ENCODE results near the gene TUBA8.
A peak's percentile ranks its signal among the peaks of the same experiment; 100 is the strongest.
"Not testable (repeated sequence)": the region's sequence is repeated elsewhere in the genome, so short reads cannot be mapped to it uniquely, and the experiment has no call there.

Gene TUBA8

GRCh38 chr22:18110194-18110953, at the start of gene TUBA8:
TUBA8 (plus strand) TSS chr22:18110809; CDS start chr22:18110866, 57 bp downstream.
- DNase-seq (ENCODE audit: low spot score), result no peak

- DNase-seq (ENCODE audit: low spot score), result no peak
Observed at GRCh38 chr22:18062421-18062820, 48.2 kb upstream of the TUBA8 start.

GRCh38 chr22:18063306-18063705, 47.3 kb upstream of the TUBA8 start:
- no peak for DNase-seq (ENCODE audit: low spot score)

GRCh38 chr22:18063715-18064114, 46.9 kb upstream of the TUBA8 start:
- not testable (repeated sequence) for DNase-seq (ENCODE audit: low spot score)

GRCh38 chr22:18064636-18065035, 46.0 kb upstream of the TUBA8 start:
- DNase-seq (ENCODE audit: low spot score), result no peak

- DNase-seq (ENCODE audit: low spot score), result no peak
Observed at GRCh38 chr22:18065256-18065655, 45.4 kb upstream of the TUBA8 start.

GRCh38 chr22:18066181-18066859, 44.3 kb upstream of the TUBA8 start:
- no peak for DNase-seq (ENCODE audit: low spot score)

GRCh38 chr22:18067121-18067520, 43.5 kb upstream of the TUBA8 start:
- DNase-seq (ENCODE audit: low spot score), result no peak

- DNase-seq (ENCODE audit: low spot score), result no peak
Observed at GRCh38 chr22:18067548-18068341, 42.9 kb upstream of the TUBA8 start.

GRCh38 chr22:18068381-18068988, 42.1 kb upstream of the TUBA8 start:
- DNase-seq (ENCODE audit: low spot score), result no peak

GRCh38 chr22:18069041-18069440, 41.6 kb upstream of the TUBA8 start:
- no peak for DNase-seq (ENCODE audit: low spot score)

GRCh38 chr22:18070041-18070440, 40.6 kb upstream of the TUBA8 start:
- no peak for DNase-seq (ENCODE audit: low spot score)

- no peak for DNase-seq (ENCODE audit: low spot score)
Observed at GRCh38 chr22:18070556-18071306, 39.9 kb upstream of the TUBA8 start.

- not testable (repeated sequence) for DNase-seq (ENCODE audit: low spot score)
Observed at GRCh38 chr22:18071307-18071967, 39.2 kb upstream of the TUBA8 start.

GRCh38 chr22:18071968-18072310, 38.7 kb upstream of the TUBA8 start:
- no peak for DNase-seq (ENCODE audit: low spot score)

GRCh38 chr22:18073467-18073866, 37.1 kb upstream of the TUBA8 start:
- DNase-seq (ENCODE audit: low spot score), result no peak

GRCh38 chr22:18073927-18074326, 36.7 kb upstream of the TUBA8 start:
- DNase-seq (ENCODE audit: low spot score), result not testable (repeated sequence)

GRCh38 chr22:18075101-18075719, 35.4 kb upstream of the TUBA8 start:
- DNase-seq (ENCODE audit: low spot score), result no peak

- DNase-seq (ENCODE audit: low spot score), result peak; percentile 88
Observed at GRCh38 chr22:18075720-18076497, 34.7 kb upstream of the TUBA8 start.

GRCh38 chr22:18077087-18077638, 33.4 kb upstream of the TUBA8 start:
- no peak for DNase-seq (ENCODE audit: low spot score)

All from hematopoietic multipotent progenitor cell treated with erythropoietin and hydrocortisone succinate and interleukin-3 and kit ligand, for 17 days (in vitro differentiated cells).